ENCODE data around the gene AMOTL2. TPM values are rescaled to one million over a fixed set of nuclear protein-coding genes. Genes with fewer than 3 reads are reported as not detected.

Gene AMOTL2
- total RNA-seq, 1 experiment from 2014 or later: 30.9 TPM

DNA sequence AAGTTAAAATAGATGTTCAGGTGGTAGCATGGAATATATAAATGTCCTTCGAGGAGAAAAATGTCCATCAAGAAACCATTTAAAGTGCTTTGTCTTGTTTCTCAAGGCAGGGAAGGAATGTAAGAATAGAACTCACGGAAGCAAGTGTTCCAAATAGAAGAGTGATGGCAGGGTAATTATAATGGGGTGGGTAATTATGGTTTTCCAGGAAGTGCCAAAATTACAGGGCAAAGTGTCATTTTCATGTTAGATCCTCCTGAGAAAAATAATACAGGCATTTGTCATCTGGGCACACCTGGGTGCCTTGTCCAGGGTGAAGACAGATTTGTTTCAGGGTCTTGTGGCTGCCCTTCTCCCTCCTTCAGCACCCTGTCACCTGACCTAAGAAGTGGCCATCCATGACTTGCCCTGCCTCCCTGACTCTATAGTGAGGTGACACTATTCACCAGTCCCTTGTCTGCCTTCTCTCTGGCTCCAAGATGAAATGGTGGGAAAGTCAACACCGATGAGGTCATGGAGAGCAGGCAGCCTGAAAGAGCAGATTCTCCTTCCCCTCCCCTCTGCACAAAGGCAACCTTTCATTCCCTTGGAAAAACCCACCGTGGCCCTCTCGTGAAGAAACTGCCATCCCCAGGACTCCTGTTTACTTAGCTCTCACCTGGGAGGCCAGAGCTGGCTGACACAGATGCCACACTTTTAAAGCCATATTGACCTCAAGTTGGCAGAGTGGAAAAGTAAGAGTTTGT lies 45.1 kb upstream of the AMOTL2 start:
- Histone ChIP-seq H3K56ac (ENCODE audit: insufficient read length, low read depth, low read length) (no peak overlapping the region), H3K18ac (ENCODE audit: insufficient read length, low read depth, low read length) (peak overlapping the region; percentile 62), H3K4me1 (ENCODE audit: insufficient read depth, low read length) (peaks cover 2% of the 10 kb centered on the region; the same call in 1 of the 2 replicates), H3K9ac (ENCODE audit: extremely low read depth, insufficient read length, low read length) (no peak overlapping the region), H2BK12ac (ENCODE audit: insufficient read length, low read depth, low read length) (peak overlapping the region; percentile 42), H4K20me1 (ENCODE audit: control insufficient read depth, insufficient read depth, insufficient read length) (no peaks in the 10 kb centered on the region), H3K27ac (ENCODE audit: insufficient read length, low read depth, low read length) (no peak overlapping the region), H3K23ac (ENCODE audit: insufficient read length, low read depth, low read length) (no peak overlapping the region), H2BK120ac (ENCODE audit: low read depth, low read length, poor library complexity, severe bottlenecking) (no peak overlapping the region), H2AK5ac (ENCODE audit: insufficient read length, low read length) (no peak overlapping the region), H3K27me3 (ENCODE audit: insufficient read depth, low read length) (no peaks in the 10 kb centered on the region), H3T11ph (ENCODE audit: low read length) (no peak overlapping the region), H3K14ac (ENCODE audit: insufficient read depth, low read length) (no peak overlapping the region), H4K5ac (ENCODE audit: insufficient read length, low read depth, low read length) (no peak overlapping the region), H3K4me2 (ENCODE audit: insufficient read depth, insufficient read length, low read length) (no peak overlapping the region), H3K4ac (ENCODE audit: low read depth, low read length) (no peak overlapping the region), H3K23me2 (ENCODE audit: insufficient read length, low read depth, low read length, poor library complexity, severe bottlenecking) (no peaks in the 10 kb centered on the region), H2AFZ (ENCODE audit: low read length) (no peak overlapping the region), H3K79me1 (ENCODE audit: insufficient read depth, low read depth, low read length, poor library complexity, severe bottlenecking) (no peaks in the 10 kb centered on the region), H3K9me3 (ENCODE audit: control insufficient read depth, low read depth, low read length) (no peaks in the 10 kb centered on the region), H3K79me2 (ENCODE audit: insufficient read depth, low read length) (no peaks in the 10 kb centered on the region), H2BK15ac (ENCODE audit: low read depth, low read length) (no peak overlapping the region), H2BK20ac (ENCODE audit: low read depth, low read length, poor library complexity, severe bottlenecking) (no peak overlapping the region), H4K8ac (replicated peaks; ENCODE audit: insufficient read length, low read depth, low read length) (no peak overlapping the region), H2BK5ac (ENCODE audit: insufficient read length, low read length) (no peak overlapping the region), H4K91ac (ENCODE audit: insufficient read length, low read depth, low read length) (no peak overlapping the region)
- TF ChIP-seq, protein P1, sequence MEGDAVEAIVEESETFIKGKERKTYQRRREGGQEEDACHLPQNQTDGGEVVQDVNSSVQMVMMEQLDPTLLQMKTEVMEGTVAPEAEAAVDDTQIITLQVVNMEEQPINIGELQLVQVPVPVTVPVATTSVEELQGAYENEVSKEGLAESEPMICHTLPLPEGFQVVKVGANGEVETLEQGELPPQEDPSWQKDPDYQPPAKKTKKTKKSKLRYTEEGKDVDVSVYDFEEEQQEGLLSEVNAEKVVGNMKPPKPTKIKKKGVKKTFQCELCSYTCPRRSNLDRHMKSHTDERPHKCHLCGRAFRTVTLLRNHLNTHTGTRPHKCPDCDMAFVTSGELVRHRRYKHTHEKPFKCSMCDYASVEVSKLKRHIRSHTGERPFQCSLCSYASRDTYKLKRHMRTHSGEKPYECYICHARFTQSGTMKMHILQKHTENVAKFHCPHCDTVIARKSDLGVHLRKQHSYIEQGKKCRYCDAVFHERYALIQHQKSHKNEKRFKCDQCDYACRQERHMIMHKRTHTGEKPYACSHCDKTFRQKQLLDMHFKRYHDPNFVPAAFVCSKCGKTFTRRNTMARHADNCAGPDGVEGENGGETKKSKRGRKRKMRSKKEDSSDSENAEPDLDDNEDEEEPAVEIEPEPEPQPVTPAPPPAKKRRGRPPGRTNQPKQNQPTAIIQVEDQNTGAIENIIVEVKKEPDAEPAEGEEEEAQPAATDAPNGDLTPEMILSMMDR (conservative IDR thresholded peaks at IDR 0.05): no peak
- peaks cover 19 to 29% of the 10 kb centered on the region in 2 experiments for H3K4me1 Mint-ChIP-seq
- no peaks in the 10 kb centered on the region for H3K9me3 Mint-ChIP-seq
- no peak for DNase-seq
- no peaks in the 10 kb centered on the region for H3K36me3 Mint-ChIP-seq (ENCODE audit: insufficient read depth in 1 of 3, low read depth in 3 of 3)
- no peak overlapping the region for H3K27ac Mint-ChIP-seq
- H3K4me3 Mint-ChIP-seq: no peak overlapping the region
- no CpG with 5 or more reads among the region's 5 CpGs for WGBS (ENCODE audit: extremely low coverage, insufficient read length, low lambda C conversion rate)
- H3K27me3 Mint-ChIP-seq (ENCODE audit: low read depth): peaks cover 7% of the 10 kb centered on the region

Measured in H9 (cell line).